ENCODE data around the gene OR2L3. TPM values are rescaled to one million over a fixed set of nuclear protein-coding genes. Genes with fewer than 3 reads are reported as not detected.
"Not testable (repeated sequence)": the region's sequence is repeated elsewhere in the genome, so short reads cannot be mapped to it uniquely, and the experiment has no call there.

The OR2L3 gene
- total and polyA plus RNA-seq, 5 experiments from 2014 or later, result 0.27 TPM; not detected in 4

DNA sequence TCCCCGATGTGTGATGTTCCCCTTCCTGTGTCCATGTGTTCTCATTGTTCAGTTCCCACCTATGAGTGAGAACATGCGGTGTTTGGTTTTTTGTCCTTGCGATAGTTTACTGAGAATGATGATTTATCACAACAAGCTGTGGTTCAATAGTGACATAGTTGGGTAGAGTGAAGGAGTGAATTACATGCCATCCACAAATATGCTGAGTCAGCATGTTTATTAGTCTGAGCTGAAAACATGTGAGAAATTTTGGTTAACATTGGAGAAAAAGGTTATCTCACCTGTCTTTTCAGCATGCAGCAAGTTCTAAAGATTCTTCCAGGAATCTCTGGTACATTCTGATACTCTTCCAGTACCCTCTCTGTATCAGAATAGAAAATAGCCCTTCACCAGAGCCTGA lies 19.0 kb downstream of the OR2L3 start:
- Mint-ChIP-seq H3K27me3 (peaks cover 0 to 2% (median 0%) of the 10 kb centered on the region in 5 donors), H3K4me1 (no peaks in the 10 kb centered on the region), H3K27ac (no peak overlapping the region), H3K9me3 (peaks cover 5 to 49% (median 16%) of the 10 kb centered on the region in 9 donors), H3K36me3 (peaks cover 0 to 21% (median 11%) of the 10 kb centered on the region in 3 donors), H3K4me3 (no peak overlapping the region)
- ATAC-seq (no peak), DNase-seq (no peak)
- POLR2A ChIA-PET, result no interaction called here

DNA sequence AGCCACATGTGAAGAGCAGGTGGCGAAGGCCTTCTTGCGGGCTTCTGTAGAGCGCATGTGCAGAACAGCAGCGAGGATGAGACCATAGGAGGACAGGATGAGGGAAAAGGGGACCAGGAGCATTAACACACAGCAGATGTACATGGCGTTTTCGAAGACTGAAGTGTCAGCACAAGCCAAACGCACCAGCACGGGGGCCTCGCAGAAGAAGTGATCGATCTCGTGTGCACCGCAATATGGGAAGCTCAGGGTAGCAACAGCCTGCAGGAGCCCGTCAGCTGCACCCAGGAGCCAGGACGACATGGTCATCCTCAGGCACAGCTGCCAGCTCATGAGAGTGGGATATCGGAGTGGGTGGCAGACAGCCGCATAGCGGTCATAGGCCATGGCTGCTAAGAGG lies 37.2 kb downstream of the OR2L3 start:
- DNase-seq, ATAC-seq, POLR2A ChIA-PET, H3K4me1 Mint-ChIP-seq, H3K27me3 Mint-ChIP-seq, H3K27ac Mint-ChIP-seq, H3K4me3 Mint-ChIP-seq, H3K36me3 Mint-ChIP-seq: not testable (repeated sequence)
- H3K9me3 Mint-ChIP-seq, result peaks cover 4 to 34% (median 10%) of the 10 kb centered on the region in 9 donors

DNA sequence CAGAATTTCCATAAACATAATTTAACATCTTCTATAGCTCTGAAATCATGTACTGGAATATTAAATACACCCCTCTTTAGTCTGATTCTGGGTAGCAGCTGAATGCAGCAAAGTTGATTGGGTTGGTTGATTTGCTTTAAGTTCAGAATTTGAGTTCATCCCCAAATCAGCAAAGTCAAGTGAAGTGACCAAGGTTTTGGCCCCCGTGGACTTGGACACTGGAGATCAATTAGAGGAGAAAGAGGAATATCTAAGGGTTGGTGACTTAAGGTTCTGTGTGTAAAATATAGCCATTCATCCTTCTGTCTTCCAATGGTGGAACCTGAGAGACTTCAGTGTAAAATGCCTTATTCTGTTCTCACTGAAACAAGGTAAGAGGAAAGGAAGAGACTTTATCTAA lies 48.2 kb downstream of the OR2L3 start, which contains the start of gene OR2L13:
OR2L13 (plus strand) TSS at position 301 of the 400 bp plus-strand sequence. CDS start 4,192 bp downstream, outside the sequence.
- Mint-ChIP-seq H3K27me3 (no peaks in the 10 kb centered on the region), H3K36me3 (peaks cover 0 to 2% (median 0%) of the 10 kb centered on the region in 3 donors), H3K4me1 (no peaks in the 10 kb centered on the region), H3K27ac (no peak within 1 kb of the TSS), H3K4me3 (no peak within 1 kb of the TSS), H3K9me3 (peaks cover 0 to 18% (median 10%) of the 10 kb centered on the region in 9 donors)
- POLR2A ChIA-PET, result no interaction called here
- ATAC-seq (no peak), DNase-seq (no peak)

DNA sequence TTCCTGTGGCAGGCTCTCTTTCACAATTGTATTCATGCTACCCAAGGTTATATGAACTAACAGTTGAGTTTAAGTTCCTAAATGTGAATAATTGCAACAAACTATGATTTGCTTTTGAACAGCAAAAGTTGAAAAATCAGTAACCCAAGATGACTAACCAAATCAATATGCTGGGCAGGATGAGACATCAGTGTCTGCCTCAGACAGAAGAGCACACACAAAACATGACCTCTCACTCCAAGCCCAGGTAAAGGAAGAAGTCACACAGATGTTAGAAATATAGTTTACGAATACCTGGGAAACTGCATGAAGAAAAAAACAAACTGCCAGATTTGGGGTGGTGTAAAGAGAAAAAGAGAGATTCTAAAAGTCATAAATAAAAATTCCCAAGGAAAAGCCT lies 51.9 kb downstream of the OR2L3 start:
- Mint-ChIP-seq H3K27ac (no peak overlapping the region), H3K4me3 (no peak overlapping the region), H3K36me3 (no peaks in the 10 kb centered on the region), H3K27me3 (no peaks in the 10 kb centered on the region), H3K9me3 (peaks cover 0 to 10% (median 4%) of the 10 kb centered on the region in 9 donors), H3K4me1 (no peaks in the 10 kb centered on the region)
- DNase-seq (no peak), ATAC-seq (no peak)
- POLR2A ChIA-PET, result no interaction called here

DNA sequence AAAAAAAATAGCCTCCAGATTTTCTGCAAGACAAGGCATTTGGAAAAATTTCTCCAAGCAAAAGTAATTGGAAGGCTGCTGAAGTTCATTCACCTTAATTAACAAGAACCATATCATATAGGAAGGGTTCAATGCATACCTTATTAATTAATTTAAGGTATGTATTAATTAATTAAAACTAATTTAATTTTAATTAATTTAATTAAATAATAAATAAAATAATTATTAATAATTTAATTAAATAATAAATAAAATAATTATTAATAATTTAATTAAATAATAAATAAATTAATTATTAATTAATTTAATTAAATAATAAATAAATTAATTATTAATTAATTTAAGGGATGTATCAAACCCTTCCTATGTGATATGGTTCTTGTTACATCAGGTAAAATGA lies 56.2 kb downstream of the OR2L3 start:
- Mint-ChIP-seq H3K9me3 (peaks cover 2 to 30% (median 12%) of the 10 kb centered on the region in 9 donors), H3K27me3 (no peaks in the 10 kb centered on the region), H3K4me3 (no peak overlapping the region), H3K36me3 (no peaks in the 10 kb centered on the region), H3K27ac (no peak overlapping the region), H3K4me1 (no peaks in the 10 kb centered on the region)
- POLR2A ChIA-PET, result no interaction called here
- no peak for DNase-seq
- ATAC-seq, result no peak

DNA sequence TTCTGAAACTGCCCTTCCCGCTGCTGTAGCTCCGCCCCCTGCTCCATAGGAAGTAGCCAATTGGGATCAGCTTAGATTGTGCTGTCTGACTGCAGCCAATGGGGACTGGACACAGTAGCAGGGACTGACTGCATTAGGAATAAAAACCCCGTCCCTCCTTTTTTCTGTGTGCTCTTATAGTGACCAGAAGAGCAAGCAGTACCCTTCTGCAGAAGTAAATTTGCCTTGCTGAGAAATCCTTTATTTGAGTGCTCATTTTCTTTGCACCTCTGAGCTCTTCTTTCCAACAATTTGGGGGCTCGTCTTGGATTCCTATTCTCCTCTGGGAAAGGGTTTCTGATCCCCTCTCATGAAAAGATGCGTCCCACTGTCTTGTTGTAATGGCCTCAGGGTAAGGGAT lies 64.5 kb downstream of the OR2L3 start:
- H3K27ac Mint-ChIP-seq, result no peak overlapping the region
- DNase-seq, result no peak
- H3K4me3 Mint-ChIP-seq, result no peak overlapping the region
- no peaks in the 10 kb centered on the region for H3K4me1 Mint-ChIP-seq
- peaks cover 0 to 26% (median 11%) of the 10 kb centered on the region in 3 donors for H3K36me3 Mint-ChIP-seq
- peaks cover 0 to 4% (median 0%) of the 10 kb centered on the region in 5 donors for H3K27me3 Mint-ChIP-seq
- ATAC-seq, result no peak
- POLR2A ChIA-PET, result no interaction called here
- peaks cover 6 to 69% (median 39%) of the 10 kb centered on the region in 9 donors for H3K9me3 Mint-ChIP-seq

Other genes starting within 250 kb of the OR2L3 start
- not detected for gene OR14A16, start 222.7 kb upstream of the OR2L3 start, total RNA-seq
- not detected for gene OR14A16, start 222.7 kb upstream of the OR2L3 start, polyA plus RNA-seq
- not detected for gene OR11L1, start 204.9 kb upstream of the OR2L3 start, total RNA-seq
- gene OR11L1, start 204.9 kb upstream of the OR2L3 start, polyA plus RNA-seq, result not detected
- under 1 TPM; 0.14 to 0.36 TPM for gene TRIM58, start 189.6 kb upstream of the OR2L3 start, total RNA-seq
- under 1 TPM in 2 of 3 donors, not detected in 1; 0.12 to 0.16 TPM for gene TRIM58, start 189.6 kb upstream of the OR2L3 start, polyA plus RNA-seq
- gene OR2W3, start 151.2 kb upstream of the OR2L3 start, total RNA-seq, result not detected
- gene OR2W3, start 151.2 kb upstream of the OR2L3 start, polyA plus RNA-seq, result not detected
- gene OR2T8, start 126.6 kb upstream of the OR2L3 start, total RNA-seq, result not detected
- not detected for gene OR2T8, start 126.6 kb upstream of the OR2L3 start, polyA plus RNA-seq
- not detected for gene OR2AJ1, start 121.9 kb upstream of the OR2L3 start, total RNA-seq
- gene OR2AJ1, start 121.9 kb upstream of the OR2L3 start, polyA plus RNA-seq, result not detected
- gene OR2L8, start 98.0 kb upstream of the OR2L3 start, total RNA-seq, result under 1 TPM in 1 of 2 experiments, not detected in 1; 0.49 TPM
- gene OR2L8, start 98.0 kb upstream of the OR2L3 start, polyA plus RNA-seq, result under 1 TPM in 1 of 3 donors, not detected in 2; 0.43 TPM
- gene OR2AK2, start 81.6 kb upstream of the OR2L3 start, total RNA-seq, result not detected
- gene OR2AK2, start 81.6 kb upstream of the OR2L3 start, polyA plus RNA-seq, result not detected
- gene OR2L5, start 33.2 kb upstream of the OR2L3 start, total RNA-seq, result under 1 TPM; 0.19 to 0.23 TPM
- not detected for gene OR2L5, start 33.2 kb upstream of the OR2L3 start, polyA plus RNA-seq
- under 1 TPM; 0.30 to 0.42 TPM for gene OR2L2, start 16.8 kb upstream of the OR2L3 start, total RNA-seq
- under 1 TPM in 1 of 3 donors, not detected in 2; 0.62 TPM for gene OR2L2, start 16.8 kb upstream of the OR2L3 start, polyA plus RNA-seq
- gene OR2L13, start 48.3 kb downstream of the OR2L3 start, total RNA-seq, result not detected
- gene OR2L13, start 48.3 kb downstream of the OR2L3 start, polyA plus RNA-seq, result under 1 TPM in 1 of 3 donors, not detected in 2; 0.32 TPM
- gene OR2M5, start 98.3 kb downstream of the OR2L3 start, total RNA-seq, result not detected
- not detected for gene OR2M5, start 98.3 kb downstream of the OR2L3 start, polyA plus RNA-seq
- gene OR2M2, start 128.0 kb downstream of the OR2L3 start, total RNA-seq, result not detected
- gene OR2M2, start 128.0 kb downstream of the OR2L3 start, polyA plus RNA-seq, result not detected
- not detected for gene OR2M3, start 150.4 kb downstream of the OR2L3 start, total RNA-seq
- gene OR2M3, start 150.4 kb downstream of the OR2L3 start, polyA plus RNA-seq, result not detected
- gene OR2M4, start 184.6 kb downstream of the OR2L3 start, total RNA-seq, result not detected
- not detected for gene OR2M4, start 184.6 kb downstream of the OR2L3 start, polyA plus RNA-seq
- not detected for gene OR2T33, start 231.1 kb downstream of the OR2L3 start, total RNA-seq
- gene OR2T33, start 231.1 kb downstream of the OR2L3 start, polyA plus RNA-seq, result not detected